ENCODE results near the gene PAQR6. TPM values are rescaled to one million over a fixed set of nuclear protein-coding genes. Genes with fewer than 3 reads are reported as not detected.

Gene PAQR6
- total RNA-seq, 1 donor from 2014 or later, result not detected

- Histone ChIP-seq H3K4me1 (no peaks in the 10 kb centered on the region), H3K9me3 (no peaks in the 10 kb centered on the region), H3K27ac (no peak overlapping the region), H3K36me3 (peaks cover 89 to 97% of the 10 kb centered on the region in 2 donors), H3K4me3 (no peak overlapping the region), H3K27me3 (no peaks in the 10 kb centered on the region)
- no peak for TF ChIP-seq CTCF (IDR thresholded peaks at IDR 0.05)
- no peak for DNase-seq (ENCODE audit: low spot score in 2 of 2)
- intact Hi-C loops (cut with DNase I), result no loop called here
These were observed 14.8 kb upstream of the PAQR6 start for GRCh38 chr1:156262461-156263287.

- no peak for DNase-seq (ENCODE audit: low spot score in 2 of 2)
- no peaks in the 10 kb centered on the region for H3K27me3 ChIP-seq
- H3K4me1 ChIP-seq, result no peaks in the 10 kb centered on the region
- TF ChIP-seq CTCF (IDR thresholded peaks at IDR 0.05), result no peak
- no peak overlapping the region for H3K4me3 ChIP-seq
- intact Hi-C loops (cut with DNase I), result no loop called here
- no peaks in the 10 kb centered on the region for H3K9me3 ChIP-seq
- H3K36me3 ChIP-seq, result peaks cover 85 to 95% of the 10 kb centered on the region in 2 donors
- H3K27ac ChIP-seq, result no peak overlapping the region
These were observed 13.0 kb upstream of the PAQR6 start for GRCh38 chr1:156260896-156261295.

GRCh38 chr1:156259805-156260204 is 11.9 kb upstream of the PAQR6 start:
- no peaks in the 10 kb centered on the region for H3K9me3 ChIP-seq
- DNase-seq (ENCODE audit: low spot score in 2 of 2), result no peak
- no peaks in the 10 kb centered on the region for H3K4me1 ChIP-seq
- H3K36me3 ChIP-seq, result peaks cover 82 to 91% of the 10 kb centered on the region in 2 donors
- TF ChIP-seq CTCF (IDR thresholded peaks at IDR 0.05), result no peak
- intact Hi-C loops (cut with DNase I), result no loop called here
- H3K27me3 ChIP-seq, result no peaks in the 10 kb centered on the region
- no peak overlapping the region for H3K27ac ChIP-seq
- no peak overlapping the region for H3K4me3 ChIP-seq

GRCh38 chr1:156258859-156259258 is 11.0 kb upstream of the PAQR6 start:
- intact Hi-C loops (cut with DNase I), result no loop called here
- TF ChIP-seq CTCF (IDR thresholded peaks at IDR 0.05), result no peak
- Histone ChIP-seq H3K9me3 (no peaks in the 10 kb centered on the region), H3K36me3 (peaks cover 83 to 86% of the 10 kb centered on the region in 2 donors), H3K27ac (no peak overlapping the region), H3K27me3 (no peaks in the 10 kb centered on the region), H3K4me3 (no peak overlapping the region), H3K4me1 (no peaks in the 10 kb centered on the region)
- no peak for DNase-seq (ENCODE audit: low spot score in 2 of 2)

GRCh38 chr1:156257711-156258110 is 9.9 kb upstream of the PAQR6 start:
- no peak for TF ChIP-seq CTCF (IDR thresholded peaks at IDR 0.05)
- Histone ChIP-seq H3K9me3 (no peaks in the 10 kb centered on the region), H3K36me3 (peaks cover 86% of the 10 kb centered on the region in 2 donors)

More at GRCh38 chr1:156257711-156258110, 9.9 kb upstream of the PAQR6 start:
- H3K27me3 ChIP-seq, result no peaks in the 10 kb centered on the region
- no peak overlapping the region for H3K27ac ChIP-seq
- no peak for DNase-seq (ENCODE audit: low spot score in 2 of 2)
- H3K4me1 ChIP-seq, result no peaks in the 10 kb centered on the region
- H3K4me3 ChIP-seq, result no peak overlapping the region
- intact Hi-C loops (cut with DNase I), result no loop called here

All from ascending aorta (tissue), 2 donors.